Left forelimb (tissue), 1 donor: ENCODE results near the gene C10orf143.
"Not testable (repeated sequence)": the region's sequence is repeated elsewhere in the genome, so short reads cannot be mapped to it uniquely, and the experiment has no call there.

Experiments used
- DNase-seq: peaks from one replicate; pipeline ENCODE4 v3.0.0-alpha.2; 2018; ENCODE audit warnings: low spot score

The C10orf143 gene

DNA sequence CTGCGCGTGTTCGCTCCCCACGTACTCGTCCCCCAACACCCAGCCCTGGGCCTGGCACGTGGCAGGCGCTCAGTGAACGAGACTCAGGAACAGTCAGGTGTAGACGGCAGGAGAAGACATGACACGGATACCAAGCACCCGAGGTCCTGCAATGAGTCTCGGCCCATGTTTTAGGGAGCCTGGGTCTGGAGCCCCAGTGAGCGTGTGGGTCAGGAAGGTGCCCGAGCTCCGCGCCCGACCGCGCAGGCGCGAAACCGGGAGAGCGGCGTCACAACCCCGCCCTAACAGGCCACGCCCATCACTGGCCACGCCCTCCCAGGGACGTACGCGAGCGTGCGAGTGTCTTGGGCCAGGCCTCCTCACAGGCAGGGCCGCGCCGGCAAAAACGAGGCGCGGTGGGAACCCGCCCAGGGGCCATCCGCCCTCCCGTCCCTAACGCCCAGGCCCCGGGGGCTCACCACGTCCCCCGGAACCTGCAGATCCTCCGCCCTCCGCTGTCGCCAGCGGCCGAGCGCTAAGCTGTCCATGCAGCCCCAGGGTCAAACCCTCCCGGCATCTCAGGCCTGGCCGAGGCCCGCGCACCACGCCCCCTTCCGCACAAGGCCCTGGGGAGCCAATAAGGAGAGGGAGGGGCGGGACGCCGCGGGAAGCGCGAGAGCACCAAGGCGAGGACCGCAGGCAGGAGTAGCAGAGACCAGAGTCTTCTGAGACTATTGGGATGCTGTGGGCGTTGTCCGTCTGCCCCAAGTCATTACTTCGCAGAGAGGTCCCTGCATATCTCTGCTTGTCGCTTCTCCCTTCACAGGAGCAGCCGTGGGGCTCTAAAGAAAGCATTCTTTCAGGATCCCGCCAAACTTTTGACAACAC is at the start of gene C10orf143:
TSS of gene C10orf143 (minus strand) at position 585 of the 867 bp plus-strand sequence. CDS start at position 527, 58 bp downstream.
- peak; percentile 100 for DNase-seq

DNA sequence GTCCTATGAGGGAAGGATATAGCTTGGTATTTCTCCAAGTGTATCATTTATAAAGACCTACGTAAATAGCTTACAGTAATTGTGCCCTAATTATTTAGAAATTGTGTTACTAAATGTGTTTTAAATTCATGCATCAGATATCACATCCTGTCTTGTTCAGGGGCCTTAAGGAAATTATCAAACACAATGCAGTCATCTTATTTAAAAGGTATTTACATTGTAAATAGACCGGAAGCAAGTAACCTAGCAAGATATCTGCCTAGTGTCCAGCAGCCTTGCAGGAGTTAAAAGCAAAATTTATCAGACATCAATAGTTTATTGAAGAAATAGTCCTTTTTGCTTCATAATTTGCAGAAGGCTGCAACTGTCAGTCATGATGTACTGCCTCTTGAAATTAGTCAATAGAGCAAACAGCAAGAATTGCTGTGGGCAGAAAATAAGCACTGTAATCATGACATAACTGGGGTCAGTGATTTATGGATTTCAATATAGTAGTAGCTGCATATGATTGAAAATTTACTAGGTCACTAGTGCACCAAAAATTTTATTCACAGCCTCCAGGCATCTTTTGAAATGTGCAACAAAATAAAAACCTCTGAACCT is 48.7 kb upstream of the C10orf143 start:
- no peak for DNase-seq

- no peak for DNase-seq
These were observed 35.4 kb upstream of the C10orf143 start for GRCh38 chr10:130146042-130146441.

DNA sequence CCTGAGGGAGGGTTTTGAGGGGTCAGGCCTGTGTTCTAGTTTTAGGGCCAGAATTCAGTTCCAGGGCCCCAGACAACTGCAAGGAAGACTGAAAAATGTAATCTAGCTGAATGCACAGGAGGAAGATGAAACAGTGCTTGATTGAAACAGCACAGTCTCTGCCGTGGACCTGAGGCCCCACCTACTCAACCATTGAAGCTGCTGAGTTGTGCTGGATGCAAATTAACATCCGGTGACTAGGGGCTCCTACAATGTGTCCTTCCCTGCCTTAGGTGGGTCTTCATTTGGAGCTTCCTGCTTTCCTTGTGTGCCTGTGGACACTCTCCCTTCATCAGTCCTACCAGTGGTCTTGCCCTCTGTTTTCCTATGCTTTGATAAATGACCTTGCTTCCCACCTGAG is 31.2 kb upstream of the C10orf143 start:
- no peak for DNase-seq

DNA sequence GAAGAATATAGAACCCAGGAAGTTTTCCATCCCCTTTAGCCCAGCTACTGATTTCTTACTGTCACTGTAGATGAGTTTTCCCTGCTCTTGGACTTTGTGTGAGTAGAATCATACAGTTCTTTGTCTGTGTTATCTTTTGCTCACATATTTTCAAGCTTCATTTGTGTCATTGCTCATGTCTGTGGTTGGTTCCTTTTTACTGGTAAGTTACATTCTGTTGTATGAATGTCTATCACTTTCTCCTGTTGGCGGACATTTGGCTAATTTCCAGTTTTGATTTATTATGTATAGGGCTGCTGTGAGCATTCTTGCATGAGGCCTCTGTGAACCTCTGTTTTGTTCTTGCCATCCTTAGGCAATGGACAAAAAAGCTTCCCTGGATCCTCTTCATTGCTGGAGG is 30.8 kb upstream of the C10orf143 start:
- DNase-seq = no peak

GRCh38 chr10:130141038-130141437 is 30.4 kb upstream of the C10orf143 start:
- no peak for DNase-seq

DNA sequence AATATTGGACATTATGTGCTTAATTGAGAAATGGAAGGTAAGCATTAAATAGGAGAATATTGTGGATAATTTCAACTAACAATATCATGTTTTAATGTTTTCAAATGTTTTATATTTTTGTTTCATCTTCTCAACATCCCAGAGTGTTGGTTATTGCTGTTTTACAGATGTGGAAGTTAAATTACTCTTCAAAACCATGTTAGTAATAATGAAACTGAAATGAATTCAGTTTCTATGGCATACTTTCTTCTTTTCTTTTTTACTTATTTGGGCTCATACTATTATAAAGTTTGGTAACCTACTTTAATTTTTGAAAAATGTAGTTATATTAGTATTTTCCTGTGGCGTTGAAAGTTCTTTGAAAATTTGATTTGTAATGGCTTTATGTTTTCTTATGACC is 29.8 kb upstream of the C10orf143 start:
- DNase-seq = no peak

DNA sequence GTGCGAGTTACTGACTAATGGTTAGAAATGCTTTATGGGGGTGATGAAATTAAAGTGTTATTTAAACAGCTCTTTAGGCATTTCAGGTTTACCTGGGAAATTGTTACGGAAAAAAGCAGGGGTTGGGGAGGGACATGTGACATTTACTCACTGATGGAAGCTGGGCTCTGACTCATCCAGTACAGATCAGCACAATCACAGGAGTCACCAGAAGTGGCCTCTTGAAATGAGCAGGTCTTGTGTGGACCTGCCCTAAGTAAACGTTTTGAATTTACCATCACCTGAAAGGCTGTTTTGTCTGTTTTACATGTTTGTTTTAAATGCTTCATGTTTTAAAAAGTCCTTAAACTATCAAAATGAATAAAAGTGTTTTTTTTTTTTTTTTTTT is 27.8 kb upstream of the C10orf143 start:
- no peak for DNase-seq

DNA sequence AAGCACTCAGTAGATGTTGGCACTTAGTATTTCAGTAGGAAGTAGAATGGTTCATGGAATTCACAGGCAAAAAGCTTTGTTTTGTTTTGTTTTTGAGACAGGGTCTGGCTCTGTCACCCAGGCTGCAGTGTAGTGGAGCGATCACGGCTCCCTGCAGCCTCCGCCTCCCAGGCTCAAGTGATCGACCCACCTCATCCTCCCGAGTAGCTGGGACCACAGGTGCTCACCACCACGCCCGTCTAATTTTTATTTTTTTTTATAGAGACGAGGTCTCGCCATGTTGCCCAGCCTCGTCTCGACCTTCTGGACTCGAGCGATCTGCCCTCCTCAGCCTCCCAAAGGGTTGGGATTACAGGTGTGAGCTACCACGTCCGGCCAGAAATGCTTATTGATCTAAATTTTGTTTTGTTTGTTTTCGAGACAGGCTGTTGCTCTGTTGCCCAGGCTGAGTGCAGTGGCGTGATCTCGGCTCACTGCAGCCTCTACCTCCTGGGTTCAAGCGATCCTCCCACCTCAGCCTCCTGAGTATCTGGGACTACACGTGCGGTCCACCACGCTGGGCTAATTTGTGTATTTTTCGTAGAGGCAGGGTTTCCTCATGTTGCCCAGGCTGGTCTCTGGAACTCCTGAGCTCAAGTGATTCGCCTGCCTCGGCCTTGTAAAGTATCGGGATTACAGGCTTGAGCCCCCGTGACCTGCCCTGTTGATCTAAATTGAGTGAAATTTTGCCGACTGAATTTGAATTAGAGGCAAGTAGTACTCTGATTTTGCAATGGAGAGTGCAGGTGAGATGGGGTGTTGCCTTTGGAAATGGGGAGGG is 27.2 kb upstream of the C10orf143 start:
- no peak for DNase-seq

DNA sequence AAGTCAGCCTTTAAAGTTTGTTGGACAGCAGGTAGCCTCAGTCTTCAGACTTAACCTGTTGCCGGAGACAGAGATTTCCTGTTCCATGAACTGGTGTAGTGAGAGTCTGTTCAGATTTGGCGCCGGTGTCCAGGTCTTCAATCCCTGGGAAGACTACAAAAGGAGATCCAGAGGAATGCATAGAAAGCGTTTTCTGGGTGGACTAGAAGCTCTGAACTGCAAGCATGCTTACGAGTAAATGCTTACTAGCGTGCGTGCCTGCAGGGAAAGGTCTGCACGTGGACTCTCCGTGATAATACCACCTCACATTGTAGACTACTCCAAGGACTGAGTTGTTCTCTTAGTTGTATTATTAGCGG is 26.4 kb upstream of the C10orf143 start:
- no peak for DNase-seq

DNA sequence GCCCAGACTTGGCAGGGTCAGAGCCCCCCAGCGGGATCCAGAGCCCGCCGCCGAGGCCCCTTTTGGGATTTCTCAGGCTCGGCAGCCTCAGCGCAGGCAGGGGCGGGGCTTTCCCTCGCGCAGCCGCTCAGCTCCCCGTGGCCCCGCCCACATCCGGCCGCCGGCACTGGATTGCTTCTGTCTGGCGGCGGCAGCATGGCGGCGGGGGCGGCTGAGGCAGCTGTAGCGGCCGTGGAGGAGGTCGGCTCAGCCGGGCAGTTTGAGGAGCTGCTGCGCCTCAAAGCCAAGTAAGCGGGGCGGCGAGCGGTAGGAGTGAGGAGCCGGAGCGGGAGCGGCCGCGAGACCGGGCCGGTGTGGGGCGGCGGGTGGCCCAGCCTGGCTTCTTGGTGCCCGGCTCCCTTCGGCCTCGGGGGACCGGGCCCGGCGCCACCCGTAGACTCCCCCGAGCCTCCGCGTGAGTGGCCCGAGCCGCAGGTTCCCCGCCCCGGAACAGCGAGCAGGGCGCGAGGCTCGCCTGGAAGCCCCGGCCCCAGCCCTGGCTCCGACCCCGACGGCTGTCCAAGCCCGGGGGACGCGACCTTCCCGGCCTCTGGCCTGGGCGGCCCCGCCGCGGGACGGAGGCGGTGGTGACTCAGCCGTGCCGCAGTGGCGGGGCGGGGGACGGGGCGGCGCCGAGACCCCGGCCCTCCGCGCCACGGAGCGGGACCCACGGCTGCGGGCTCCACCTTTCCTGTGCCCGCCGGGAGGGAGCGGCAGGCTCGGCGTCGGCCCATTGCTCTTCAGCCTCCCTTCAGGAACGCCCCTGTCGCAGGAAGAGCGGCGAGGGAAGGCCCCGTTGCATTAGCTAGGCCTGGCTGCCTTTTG is 25.8 kb upstream of the C10orf143 start, which contains the start of gene GLRX3:
TSS of gene GLRX3 (plus strand) at position 166 of the 864 bp plus-strand sequence. CDS start at position 196, 30 bp downstream.
- peak; percentile 92 for DNase-seq

DNA sequence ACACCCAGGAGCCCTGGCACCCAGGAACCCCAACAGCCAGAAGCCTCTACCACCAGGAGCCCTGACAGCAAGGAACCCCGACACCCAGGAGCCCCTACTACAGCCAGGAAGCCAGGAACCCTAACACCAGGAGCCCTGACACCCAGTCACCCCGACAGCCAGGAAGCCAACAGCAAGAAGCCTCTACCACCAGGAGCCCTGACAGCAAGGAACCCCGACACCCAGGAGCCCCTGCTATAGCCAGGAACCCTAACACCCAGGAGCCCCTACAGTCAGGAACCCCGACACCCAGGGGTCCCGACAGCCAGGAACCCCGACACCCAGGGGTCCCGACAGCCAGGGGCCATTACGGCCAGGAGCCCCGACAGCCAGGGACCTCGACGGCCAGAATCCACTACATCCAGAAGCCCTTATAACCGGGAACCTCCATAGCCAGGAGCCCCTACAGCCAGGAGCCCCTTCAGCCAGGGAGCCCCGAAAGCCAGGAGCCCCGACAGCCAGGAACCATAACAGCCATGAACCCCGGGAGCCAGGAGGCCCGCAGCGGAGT is 25.1 kb upstream of the C10orf143 start:
- no peak for DNase-seq

DNA sequence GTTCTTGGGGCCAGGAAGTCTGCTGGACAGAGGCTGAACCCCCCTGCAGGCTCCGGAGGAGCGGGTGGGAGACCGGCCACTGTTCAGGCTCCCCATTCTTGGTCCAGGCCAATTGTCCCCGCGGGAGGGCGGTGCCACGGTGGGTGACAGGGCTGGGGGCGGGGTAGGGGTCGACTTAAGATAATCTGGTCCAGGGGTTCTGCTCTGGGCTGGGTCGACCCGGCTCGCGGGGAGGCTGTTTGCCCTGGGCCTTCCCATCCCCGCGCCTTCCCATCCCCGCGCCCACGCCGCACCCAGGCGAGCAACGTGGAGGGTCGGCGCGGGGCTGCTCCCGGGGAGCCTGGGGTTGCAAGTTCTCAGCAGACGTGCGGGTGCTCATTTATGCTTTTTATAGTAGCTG is 18.3 kb upstream of the C10orf143 start:
- no peak for DNase-seq

DNA sequence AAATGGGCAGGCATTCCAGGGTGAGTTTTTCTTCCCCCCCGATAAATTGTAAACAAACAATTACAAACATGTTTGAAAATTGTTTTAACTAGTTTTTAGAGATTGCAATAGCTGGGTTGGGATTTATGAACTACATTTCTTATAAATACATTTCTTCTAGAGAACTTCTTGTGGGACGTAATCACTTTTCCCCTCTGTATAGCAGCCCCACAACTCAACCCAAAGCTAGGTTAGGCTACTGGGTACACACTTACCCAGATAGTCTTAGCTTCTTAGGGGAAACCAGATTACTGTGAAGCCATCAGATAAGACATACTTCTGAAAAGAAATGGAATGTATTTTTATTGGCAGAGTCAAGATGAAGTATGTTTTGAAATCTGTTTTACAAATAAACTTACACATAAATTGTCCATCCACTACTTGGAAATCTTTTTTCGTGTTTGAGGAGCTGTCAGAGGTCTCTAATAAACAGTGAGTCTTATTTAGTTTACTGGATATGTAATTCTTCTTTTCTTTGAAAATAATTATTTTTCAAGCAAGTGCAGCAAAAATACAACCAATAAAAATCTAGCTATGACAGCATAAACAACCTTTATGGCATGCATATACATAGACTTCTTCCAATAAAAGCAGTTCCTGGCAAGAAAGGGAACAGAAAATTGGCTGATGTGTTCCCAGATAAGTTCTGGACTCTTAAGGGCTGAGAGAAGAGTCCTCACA is 17.6 kb upstream of the C10orf143 start:
- DNase-seq = no peak

- no peak for DNase-seq
These were observed 16.9 kb upstream of the C10orf143 start for GRCh38 chr10:130127364-130128061.

DNA sequence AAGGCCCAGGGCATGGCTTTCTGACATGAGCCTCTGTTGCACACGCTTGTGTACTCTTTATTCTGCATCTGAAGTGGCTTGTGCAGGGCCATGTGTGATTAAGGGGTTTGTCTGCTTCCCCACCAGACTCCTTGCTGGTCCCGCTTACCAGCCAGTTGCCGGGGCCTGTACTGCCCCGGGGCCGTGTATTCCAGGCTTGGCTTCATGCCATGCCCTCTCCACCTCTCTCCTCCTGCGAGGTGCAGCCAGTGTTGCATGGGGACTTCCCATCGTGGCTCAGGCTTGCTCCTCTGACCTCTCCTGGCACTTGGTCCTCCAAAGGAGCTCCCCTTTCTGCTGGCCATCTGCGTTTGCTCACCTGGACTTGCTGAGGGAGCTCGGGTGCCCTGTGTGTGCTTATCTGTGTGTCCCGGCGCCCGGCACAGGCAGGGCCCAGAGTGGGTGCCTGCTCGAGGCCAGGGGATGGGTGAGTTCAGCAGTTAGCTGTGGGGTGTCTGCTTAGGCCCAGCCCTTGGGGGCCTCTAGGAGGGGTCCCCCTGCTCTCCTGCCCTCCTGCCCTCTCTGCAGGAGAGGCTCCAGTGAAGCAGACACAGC is 11.0 kb upstream of the C10orf143 start:
- DNase-seq = no peak

DNA sequence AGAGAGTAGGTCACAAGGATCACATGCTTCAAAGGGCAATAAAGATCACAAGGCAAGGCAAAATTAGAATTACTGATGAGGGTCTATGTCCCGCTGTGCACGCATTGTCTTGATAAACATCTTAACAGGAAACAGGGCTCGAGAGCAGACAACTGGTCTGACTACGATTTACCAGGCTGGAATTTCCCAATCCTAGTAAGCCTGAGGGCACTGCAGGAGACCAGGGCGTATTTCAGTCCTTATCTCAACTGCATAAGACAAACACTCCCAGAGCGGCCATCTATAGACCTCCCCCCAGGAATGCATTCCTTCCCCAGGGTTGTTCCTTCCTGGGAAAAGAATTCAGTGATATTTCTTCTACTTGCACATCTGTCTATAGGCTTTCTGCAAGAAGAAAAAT is 6.9 kb upstream of the C10orf143 start:
- DNase-seq = not testable (repeated sequence)

DNA sequence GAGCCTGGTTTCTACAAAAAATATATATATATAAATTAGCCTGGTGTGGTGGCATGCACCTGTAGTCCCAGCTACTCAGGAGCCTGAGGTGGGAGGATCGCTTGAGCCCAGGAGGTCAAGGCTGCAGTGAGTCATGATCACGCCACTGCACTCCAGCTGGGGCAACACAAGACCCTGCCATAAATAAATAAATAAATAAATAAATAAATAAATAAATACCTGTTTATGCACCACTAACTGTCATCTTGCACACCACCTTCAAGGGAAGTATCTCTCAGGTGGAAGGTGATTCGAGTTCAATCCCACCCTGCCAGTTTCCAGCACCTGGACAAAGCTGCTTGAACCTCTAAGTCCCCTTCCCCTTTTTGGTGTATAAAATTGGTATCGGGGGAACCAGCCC is 6.3 kb upstream of the C10orf143 start:
- DNase-seq = not testable (repeated sequence)

DNA sequence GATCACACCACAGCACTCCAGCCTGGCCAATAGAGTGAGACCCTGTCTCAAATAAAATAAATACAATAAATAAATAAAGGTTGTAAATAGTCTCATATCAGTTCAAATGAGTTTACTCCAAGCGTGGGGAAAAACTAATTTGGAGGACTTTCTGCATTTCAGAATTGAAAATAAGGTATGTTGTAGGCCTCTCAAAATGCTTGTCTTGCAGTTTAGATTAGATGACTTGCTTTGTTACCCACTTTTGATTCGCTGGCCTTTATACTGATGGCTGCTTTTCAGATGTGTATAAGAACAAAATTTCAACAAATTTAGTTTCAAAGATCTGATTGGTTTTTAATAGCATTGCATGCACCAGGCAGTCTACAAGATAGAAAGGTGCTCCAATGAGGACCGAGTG is 2.2 kb upstream of the C10orf143 start:
- DNase-seq = no peak

DNA sequence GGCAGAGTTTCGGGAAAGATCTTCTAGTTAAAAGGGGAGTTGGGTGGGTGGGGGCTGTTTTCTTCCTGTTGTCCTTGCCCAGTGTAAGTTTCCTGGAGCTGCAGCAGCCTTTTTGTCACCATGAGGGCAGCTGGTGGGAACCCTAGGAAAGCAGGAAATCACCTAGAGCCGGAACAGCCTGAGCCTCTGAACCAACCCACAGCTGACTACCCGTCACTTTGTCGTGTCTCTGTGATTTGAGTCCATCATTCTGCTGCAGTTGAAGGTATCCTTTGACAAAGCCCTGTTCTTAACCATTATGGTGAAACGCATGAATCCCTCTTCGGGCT is 1.2 kb upstream of the C10orf143 start:
- no peak for DNase-seq
